PC-3 (cell line): ENCODE measurements around the gene RXFP1. TPM values are rescaled to one million over a fixed set of nuclear protein-coding genes. Genes with fewer than 3 reads are reported as not detected.

Experiments
- ATAC-seq: fragments of 200-7000 bp; cut with Tn5 transposase; 2 replicates; pipeline ENCODE4 v1.9.1; 2020; ENCODE audit warnings: mild to moderate bottlenecking, moderate library complexity
- BruUV-seq: library from RNA; stranded (reverse); fragments of 400-500 nt; replicated peaks from 2 replicates; lab custom pipeline; 2021; lab: Mats Ljungman, UMichigan
- CTCF ChIA-PET: fragments of 300-600 bp; sonication (Branson Sonifier 250); formaldehyde crosslinking; loops from one replicate; lab custom pipeline; 2022; ENCODE audit warnings: antibody characterized with exemption; lab: Charles Lee
- POLR2A ChIA-PET: fragments of 300-600 bp; sonication (Branson Sonifier 250); formaldehyde crosslinking; loops from one replicate; lab custom pipeline; 2022; ENCODE audit warnings: antibody characterized with exemption; ENCODE audit not compliant: unreplicated experiment; lab: Charles Lee
- DNase-seq: peaks from one replicate; pipeline ENCODE4 v3.0.0-alpha.2; 2015
- H2AFZ ChIP-seq: fragments of 300-600 bp; sonication (generic); 2 replicates; pipeline ENCODE4 v1.6.0; 2016; ENCODE audit warnings: antibody characterized with exemption, low read length
- H3F3A ChIP-seq: fragments of 300-600 bp; sonication (generic); one replicate; pipeline ENCODE4 v1.6.0; 2017; ENCODE audit warnings: antibody characterized with exemption, low read length, control low read depth, mild to moderate bottlenecking; ENCODE audit not compliant: unreplicated experiment
- H3K27ac ChIP-seq: fragments of 300-600 bp; sonication (generic); 2 replicates; pipeline ENCODE4 v1.5.1; 2016; ENCODE audit warnings: mild to moderate bottlenecking, low read length
- H3K27me3 ChIP-seq: fragments of 300-600 bp; sonication (generic); 2 replicates; pipeline ENCODE4 v1.6.1; 2016; ENCODE audit warnings: low read length, mixed read lengths
- H3K36me3 ChIP-seq: fragments of 300-600 bp; sonication (generic); 2 replicates; pipeline ENCODE4 v1.6.1; 2016; ENCODE audit warnings: low read depth, mixed run types, low read length, mixed read lengths
- H3K4me1 ChIP-seq: fragments of 300-600 bp; sonication (generic); 2 replicates; pipeline ENCODE4 v1.5.1; 2016; ENCODE audit warnings: low read length; ENCODE audit not compliant: insufficient read depth
- H3K4me2 ChIP-seq: fragments of 300-600 bp; sonication (generic); 2 replicates; pipeline ENCODE4 v1.6.0; 2016; ENCODE audit warnings: low read length
- H3K4me3 ChIP-seq: fragments of 300-600 bp; sonication (generic); 2 replicates; pipeline ENCODE4 v1.5.1; 2016; ENCODE audit warnings: mild to moderate bottlenecking, low read length, mixed read lengths
- H3K79me2 ChIP-seq: fragments of 300-600 bp; sonication (generic); 2 replicates; pipeline ENCODE4 v1.6.1; 2017; ENCODE audit warnings: low read length, mixed read lengths
- H3K9ac ChIP-seq: fragments of 300-600 bp; sonication (generic); 2 replicates; pipeline ENCODE4 v1.6.0; 2016; ENCODE audit warnings: mild to moderate bottlenecking, low read length
- H3K9me2 ChIP-seq: fragments of 300-600 bp; sonication (generic); replicated peaks from 2 replicates; pipeline ENCODE4 v1.6.1; 2016; ENCODE audit warnings: mixed run types, low read length, mixed read lengths
- H3K9me3 ChIP-seq: fragments of 300-600 bp; sonication (generic); 2 replicates; pipeline ENCODE4 v1.6.1; 2016; ENCODE audit warnings: low read length, mixed read lengths
- H4K20me1 ChIP-seq: fragments of 300-600 bp; sonication (generic); 2 replicates; pipeline ENCODE4 v1.6.1; 2016; ENCODE audit warnings: low read length, mixed read lengths
- CTCF ChIP-seq: fragments of 300-600 bp; sonication (generic); conservative IDR thresholded peaks from 2 replicates; pipeline ENCODE4 v1.5.1; 2017; ENCODE audit warnings: antibody characterized with exemption, low read depth, mild to moderate bottlenecking, low read length
- EZH2 ChIP-seq: fragments of 300-600 bp; sonication (generic); IDR thresholded peaks from one replicate; pipeline ENCODE4 v1.6.1; 2017; ENCODE audit warnings: antibody characterized with exemption, mild to moderate bottlenecking, low read length; ENCODE audit not compliant: unreplicated experiment
- EZH2phosphoT487 ChIP-seq: fragments of 300-600 bp; sonication (generic); IDR thresholded peaks from 2 replicates; pipeline ENCODE4 v1.6.1; 2018; ENCODE audit warnings: mild to moderate bottlenecking, antibody characterized with exemption, low read length, borderline replicate concordance
- intact Hi-C: fragments of 100-400 bp; cut with micrococcal nuclease; formaldehyde crosslinking; loops from 2 replicates; pipeline ENCODE4 v1.9.0; 2023
- total RNA-seq: library from RNA; depleted of rRNA; stranded (reverse); fragments of >200 nt; gene quantifications from 2 replicates; pipeline ENCODE4 v1.2.3, GENCODE V29; 2014

The RXFP1 gene
- total RNA-seq, 1 experiment from 2014 or later = not detected

GRCh38 chr4:158621729-158622128 lies 100.0 kb downstream of the RXFP1 start:
- ATAC-seq = no peak
- H3K4me2 ChIP-seq = no peak overlapping the region
- H3K4me1 ChIP-seq = 0 out of 2 replicates have a peak, but pooled peaks cover 3% of the 10 kb centered on the region
- no peak overlapping the region for H3K9ac ChIP-seq
- DNase-seq = no peak
- BruUV-seq = no TSS peak
- H3F3A ChIP-seq = no peaks in the 10 kb centered on the region
- H3K9me2 ChIP-seq = no peaks in the 10 kb centered on the region
- H3K36me3 ChIP-seq = no peaks in the 10 kb centered on the region
- H3K4me3 ChIP-seq = no peak overlapping the region
- POLR2A ChIA-PET = no interaction called here
- intact Hi-C loops = no loop called here
- H4K20me1 ChIP-seq = no peaks in the 10 kb centered on the region
- no peak overlapping the region for H3K27ac ChIP-seq
- H3K9me3 ChIP-seq = no peaks in the 10 kb centered on the region
- H3K79me2 ChIP-seq = no peaks in the 10 kb centered on the region
- no peaks in the 10 kb centered on the region for H3K27me3 ChIP-seq
- no peak overlapping the region for H2AFZ ChIP-seq
- TF ChIP-seq CTCF = no peak
- no peak for TF ChIP-seq EZH2phosphoT487
- no peak for TF ChIP-seq EZH2
- CTCF ChIA-PET = no interaction called here

- no peaks in the 10 kb centered on the region for H3K9me2 ChIP-seq
- peak; percentile 31 for DNase-seq
- no peaks in the 10 kb centered on the region for H3F3A ChIP-seq
- CTCF ChIA-PET = no interaction called here
- no peaks in the 10 kb centered on the region for H3K36me3 ChIP-seq
- H3K79me2 ChIP-seq = no peaks in the 10 kb centered on the region
- BruUV-seq = no TSS peak
- no peaks in the 10 kb centered on the region for H4K20me1 ChIP-seq
- H3K4me3 ChIP-seq = no peak overlapping the region
- no peak overlapping the region for H3K4me2 ChIP-seq
- H2AFZ ChIP-seq = no peak overlapping the region
- H3K9ac ChIP-seq = no peak overlapping the region
- POLR2A ChIA-PET = no interaction called here
- TF ChIP-seq EZH2 = no peak
- no peak overlapping the region for H3K27ac ChIP-seq
- H3K27me3 ChIP-seq = no peaks in the 10 kb centered on the region
- no peaks in the 10 kb centered on the region for H3K9me3 ChIP-seq
- intact Hi-C loops = no loop called here
- 0 out of 2 replicates have a peak, but pooled peaks cover 3% of the 10 kb centered on the region for H3K4me1 ChIP-seq
- no peak for ATAC-seq
Observed at GRCh38 chr4:158622251-158622650, 100.6 kb downstream of the RXFP1 start.

- ChIA-PET CTCF (no interaction called here), POLR2A (no interaction called here)
- intact Hi-C loops = loop anchor here (1.0 kb wide), 3 partner anchors 47 to 365 kb away; no protein-coding TSS in a partner anchor
- no peaks in the 10 kb centered on the region for H4K20me1 ChIP-seq
- no peak overlapping the region for H3K9ac ChIP-seq
- H3K27me3 ChIP-seq = no peaks in the 10 kb centered on the region
- no peaks in the 10 kb centered on the region for H3K36me3 ChIP-seq
- peak; percentile 75 for DNase-seq
- BruUV-seq = no TSS peak
- H3K9me3 ChIP-seq = no peaks in the 10 kb centered on the region
- peak; percentile 83 for TF ChIP-seq CTCF
- no peak for TF ChIP-seq EZH2
- H3K4me1 ChIP-seq = 0 out of 2 replicates have a peak, but pooled peaks cover 3% of the 10 kb centered on the region
- no peak overlapping the region for H3K4me2 ChIP-seq
- no peak overlapping the region for H3K4me3 ChIP-seq
- no peak overlapping the region for H2AFZ ChIP-seq
- peak; percentile 63 for ATAC-seq
- no peaks in the 10 kb centered on the region for H3K79me2 ChIP-seq
- H3K27ac ChIP-seq = no peak overlapping the region
- no peaks in the 10 kb centered on the region for H3K9me2 ChIP-seq
- H3F3A ChIP-seq = no peaks in the 10 kb centered on the region
Observed at GRCh38 chr4:158624889-158625478, 103.3 kb downstream of the RXFP1 start.
